GM18873 (cell line): ENCODE data around the gene TNFRSF12A.

ENCODE experiments used
- ATAC-seq: cut with Tn5 transposase; IDR thresholded peaks from one replicate; pipeline ENCODE4 v1.9.1; 2021; ENCODE audit warnings: mild to moderate bottlenecking, moderate library complexity, moderate number of reproducible peaks; ENCODE audit not compliant: unreplicated experiment, low FRiP score

Gene TNFRSF12A

GRCh38 chr16:3020247-3020603 is at the start of gene TNFRSF12A:
Gene TNFRSF12A, plus strand, starts transcription at chr16:3020368. Its CDS starts 30 bp downstream, at chr16:3020398.
- no peak for ATAC-seq

GRCh38 chr16:2970563-2970962 is 49.6 kb upstream of the TNFRSF12A start:
- no peak for ATAC-seq

GRCh38 chr16:2971134-2971984 is 48.8 kb upstream of the TNFRSF12A start:
- no peak for ATAC-seq

- no peak for ATAC-seq
Measured at GRCh38 chr16:2971985-2972784, 48.0 kb upstream of the TNFRSF12A start.

GRCh38 chr16:2973093-2973492 is 47.1 kb upstream of the TNFRSF12A start:
- no peak for ATAC-seq

- ATAC-seq: no peak
Measured at GRCh38 chr16:2973605-2974318, 46.4 kb upstream of the TNFRSF12A start.

GRCh38 chr16:2974319-2975056 is 45.7 kb upstream of the TNFRSF12A start:
- ATAC-seq: no peak

GRCh38 chr16:2975161-2975795 is 44.9 kb upstream of the TNFRSF12A start:
- no peak for ATAC-seq

- ATAC-seq: no peak
Measured at GRCh38 chr16:2976201-2976600, 44.0 kb upstream of the TNFRSF12A start.

- ATAC-seq: no peak
Measured at GRCh38 chr16:2976673-2977072, 43.5 kb upstream of the TNFRSF12A start.

- no peak for ATAC-seq
Measured at GRCh38 chr16:2977440-2977839, 42.7 kb upstream of the TNFRSF12A start.

- ATAC-seq: no peak
Measured at GRCh38 chr16:2979669-2980226, 40.4 kb upstream of the TNFRSF12A start.

- ATAC-seq: peak; percentile 53
Measured at GRCh38 chr16:2980227-2981176, 39.7 kb upstream of the TNFRSF12A start, which contains the start of gene PKMYT1. Gene PKMYT1, minus strand, starts transcription at chr16:2980446. Its CDS starts 789 bp downstream, at chr16:2979657.

- ATAC-seq: no peak
Measured at GRCh38 chr16:2981177-2981898, 38.8 kb upstream of the TNFRSF12A start.

- ATAC-seq: no peak
Measured at GRCh38 chr16:2981899-2982250, 38.3 kb upstream of the TNFRSF12A start.

GRCh38 chr16:2982402-2982801 is 37.8 kb upstream of the TNFRSF12A start:
- ATAC-seq: no peak

- ATAC-seq: no peak
Measured at GRCh38 chr16:2983706-2984136, 36.4 kb upstream of the TNFRSF12A start.

GRCh38 chr16:2985462-2985861 is 34.7 kb upstream of the TNFRSF12A start:
- ATAC-seq: no peak
